Trophoblast cell (in vitro differentiated cells and primary cell): ENCODE data around the gene PNISR.

Experiments used
- DNase-seq, 2 donors: peaks; one replicate each; pipeline ENCODE4 v3.0.0-alpha.2; 2016
- H2AFZ ChIP-seq: 2 replicates; pipeline ENCODE4 v1.6.1; 2013; ENCODE audit warnings: low read length, moderate library complexity, mild to moderate bottlenecking; ENCODE audit not compliant: insufficient read depth, poor library complexity
- H2AK5ac ChIP-seq: 2 replicates; pipeline ENCODE4 v1.6.1; 2013; ENCODE audit warnings: mild to moderate bottlenecking, low read length
- H2BK120ac ChIP-seq: 2 replicates; pipeline ENCODE4 v1.6.1; 2013; ENCODE audit warnings: low read length, mild to moderate bottlenecking, moderate library complexity; ENCODE audit not compliant: insufficient read depth, poor library complexity
- H2BK12ac ChIP-seq: 2 replicates; pipeline ENCODE4 v1.6.1; 2013; ENCODE audit warnings: mild to moderate bottlenecking, low read length, moderate library complexity
- H2BK5ac ChIP-seq: 2 replicates; pipeline ENCODE4 v1.6.1; 2013; ENCODE audit warnings: low read length, low read depth, moderate library complexity, mild to moderate bottlenecking; ENCODE audit not compliant: poor library complexity
- H3K14ac ChIP-seq: 2 replicates; pipeline ENCODE4 v1.6.1; 2013; ENCODE audit warnings: mild to moderate bottlenecking, low read length
- H3K18ac ChIP-seq: 2 replicates; pipeline ENCODE4 v1.6.1; 2013; ENCODE audit warnings: mild to moderate bottlenecking, low read length
- H3K23ac ChIP-seq: 2 replicates; pipeline ENCODE4 v1.6.1; 2013; ENCODE audit warnings: low read length
- H3K27ac ChIP-seq: 2 replicates; pipeline ENCODE4 v1.5.1; 2013; ENCODE audit warnings: low read depth, mild to moderate bottlenecking, inconsistent platforms, low read length, moderate library complexity
- H3K27me3 ChIP-seq: 2 replicates; pipeline ENCODE4 v1.6.1; 2013; ENCODE audit warnings: inconsistent platforms, mild to moderate bottlenecking, low read length, moderate library complexity; ENCODE audit not compliant: insufficient read depth
- H3K36me3 ChIP-seq, 2 experiments: 1 replicate in 1 of 2; 2 replicates in 1 of 2; pipeline ENCODE4 v1.6.1; 2013; ENCODE audit warnings: low read length in 2 of 2, mild to moderate bottlenecking in 2 of 2, moderate library complexity in 1 of 2; ENCODE audit not compliant: insufficient read depth in 2 of 2, control insufficient read depth in 1 of 2
- H3K4ac ChIP-seq: 2 replicates; pipeline ENCODE4 v1.6.1; 2013; ENCODE audit warnings: low read depth, mild to moderate bottlenecking, low read length, moderate library complexity
- H3K4me1 ChIP-seq, 2 experiments: 1 replicate in 1 of 2; 2 replicates in 1 of 2; pipeline ENCODE4 v1.6.1; 2013; ENCODE audit warnings: low read length in 2 of 2, mild to moderate bottlenecking in 2 of 2, moderate library complexity in 1 of 2; ENCODE audit not compliant: insufficient read depth in 2 of 2, control insufficient read depth in 1 of 2
- H3K4me2 ChIP-seq: 2 replicates; pipeline ENCODE4 v1.6.1; 2013; ENCODE audit warnings: inconsistent platforms, mild to moderate bottlenecking, low read length, moderate library complexity
- H3K4me3 ChIP-seq: 2 replicates; pipeline ENCODE4 v1.5.1; 2013; ENCODE audit warnings: mild to moderate bottlenecking, low read depth, low read length, inconsistent platforms
- H3K79me1 ChIP-seq: one replicate; pipeline ENCODE4 v1.6.1; 2013; ENCODE audit warnings: low read length
- H3K79me2 ChIP-seq: 2 replicates; pipeline ENCODE4 v1.6.1; 2013; ENCODE audit warnings: low read length, mild to moderate bottlenecking; ENCODE audit not compliant: control insufficient read depth, insufficient read depth, poor library complexity
- H3K9ac ChIP-seq: 2 replicates; pipeline ENCODE4 v1.6.1; 2013; ENCODE audit warnings: mild to moderate bottlenecking, low read length
- H3K9me3 ChIP-seq: 2 replicates; pipeline ENCODE4 v1.6.1; 2013; ENCODE audit warnings: low read depth, mild to moderate bottlenecking, control low read depth, inconsistent platforms, low read length; ENCODE audit not compliant: insufficient read depth
- H4K12ac ChIP-seq: 2 replicates; pipeline ENCODE4 v1.6.1; 2013; ENCODE audit warnings: low read depth, mild to moderate bottlenecking, low read length, moderate library complexity
- H4K8ac ChIP-seq: 2 replicates; pipeline ENCODE4 v1.6.1; 2013; ENCODE audit warnings: low read depth, mild to moderate bottlenecking, low read length, moderate library complexity
- H4K91ac ChIP-seq: one replicate; pipeline ENCODE4 v1.6.1; 2013; ENCODE audit warnings: low read depth, mild to moderate bottlenecking, low read length, moderate library complexity
- WGBS: extraction: QIAGEN DNeasy Blood & Tissue Kit; methylation state at CpG from one replicate; pipeline ENCODE4 v1.1.7; 2013; ENCODE audit warnings: missing lambda C conversion rate; ENCODE audit not compliant: insufficient read length, insufficient coverage; ENCODE audit errors: extremely low coverage; 5-methylcytosine and 5-hydroxymethylcytosine counted together

Gene PNISR

DNA sequence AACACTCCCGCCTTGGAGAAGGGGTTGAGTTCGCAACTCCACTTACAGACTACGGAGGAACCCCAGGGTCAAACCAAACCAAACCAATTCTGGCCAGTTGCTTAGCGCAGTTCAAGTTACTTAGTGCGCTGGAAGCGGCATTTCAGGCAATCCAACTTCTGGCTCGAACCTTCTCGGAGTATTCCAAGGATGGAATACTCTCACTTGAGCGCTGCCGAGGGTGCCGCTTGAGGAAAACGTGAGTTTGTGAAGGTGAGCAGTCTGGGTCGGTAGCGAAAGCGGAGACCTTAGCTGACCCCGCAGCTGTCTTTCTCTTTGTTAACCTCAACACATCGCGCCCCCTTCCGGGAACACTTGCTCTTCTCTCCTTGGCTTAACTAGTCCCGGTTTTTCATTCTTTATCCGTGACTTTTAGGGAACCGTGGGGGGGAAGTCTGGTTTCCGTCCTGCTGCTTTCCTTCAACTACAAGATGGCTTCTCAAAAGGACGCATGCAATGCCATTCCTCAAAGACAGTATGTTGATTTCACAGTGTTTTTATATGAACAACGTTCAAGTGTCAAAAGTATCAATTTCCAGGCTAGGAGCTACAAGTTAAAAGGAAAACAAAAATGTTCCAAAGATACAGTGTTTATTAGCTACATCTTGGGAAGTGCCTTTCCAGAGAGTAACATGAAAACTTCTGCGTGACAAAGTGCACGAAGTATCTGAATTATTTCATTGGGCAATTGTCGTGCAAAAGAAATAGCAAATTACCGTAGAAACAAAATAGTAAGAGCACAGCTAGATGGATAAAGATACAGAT, 741 bp upstream of the PNISR start:
- Histone ChIP-seq H3K79me1 (peaks cover 12% of the 10 kb centered on the region), H3K14ac (peak overlapping the region; percentile 89), H2BK5ac (peak overlapping the region; percentile 38), H4K91ac (peak overlapping the region; percentile 72), H3K4me1 (peaks cover 0 to 2% of the 10 kb centered on the region in 2 experiments), H3K27ac (peak overlapping the region; percentile 87), H4K8ac (peak overlapping the region; percentile 84), H3K9ac (peak overlapping the region; percentile 91), H3K23ac (no peak overlapping the region), H3K9me3 (no peaks in the 10 kb centered on the region), H4K12ac (peak overlapping the region; percentile 81), H3K79me2 (peaks cover 10% of the 10 kb centered on the region), H3K4me2 (peak overlapping the region; percentile 91), H3K27me3 (no peaks in the 10 kb centered on the region), H3K4me3 (peak overlapping the region; percentile 85), H2BK120ac (peak overlapping the region; percentile 70), H3K4ac (peak overlapping the region; percentile 53), H2BK12ac (no peak overlapping the region), H3K36me3 (peaks cover 0 to 5% of the 10 kb centered on the region in 2 experiments), H2AK5ac (no peak overlapping the region), H2AFZ (peak overlapping the region; percentile 82), H3K18ac (peak overlapping the region; percentile 25)
- WGBS, result no CpG with 5 or more reads among the region's 29 CpGs
- DNase-seq, result peak; percentile 68 to 86

DNA sequence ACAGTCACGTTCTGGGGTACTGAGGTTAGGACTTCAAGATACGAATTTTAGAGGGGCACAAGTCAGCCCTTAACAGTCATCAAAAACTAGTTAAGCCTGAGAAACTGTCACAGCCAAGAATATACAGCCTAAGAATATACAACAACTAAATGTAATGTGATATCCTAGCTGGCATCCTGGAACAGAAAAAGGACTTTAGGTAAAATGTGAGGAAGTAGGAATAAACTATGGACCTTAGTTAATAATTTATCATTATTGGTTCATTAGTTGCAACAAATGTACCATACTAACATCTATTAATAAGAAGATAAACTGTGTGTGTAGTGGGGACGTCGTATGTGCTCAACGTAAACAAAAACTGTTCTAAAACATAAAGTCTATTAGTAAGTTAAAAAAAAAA, 1.1 kb downstream of the PNISR start:
- Histone ChIP-seq H3K79me1 (peaks cover 12% of the 10 kb centered on the region), H4K91ac (no peak overlapping the region), H3K27ac (no peak overlapping the region), H3K23ac (no peak overlapping the region), H2BK120ac (no peak overlapping the region), H3K4me1 (peaks cover 0 to 2% of the 10 kb centered on the region in 2 experiments), H4K12ac (no peak overlapping the region), H3K4me2 (peak overlapping the region; percentile 33), H2BK5ac (no peak overlapping the region), H2BK12ac (no peak overlapping the region), H4K8ac (no peak overlapping the region), H3K79me2 (peaks cover 12% of the 10 kb centered on the region), H3K14ac (no peak overlapping the region), H3K36me3 (peaks cover 0 to 5% of the 10 kb centered on the region in 2 experiments), H2AFZ (no peak overlapping the region), H3K4ac (peak overlapping the region; percentile 38), H2AK5ac (no peak overlapping the region), H3K9me3 (no peaks in the 10 kb centered on the region), H3K27me3 (no peaks in the 10 kb centered on the region), H3K9ac (no peak overlapping the region), H3K18ac (no peak overlapping the region), H3K4me3 (no peak overlapping the region)
- DNase-seq, result no peak
- WGBS, result no CpG with 5 or more reads among the region's 5 CpGs

GRCh38 chr6:99422912-99423311, 2.2 kb downstream of the PNISR start:
- Histone ChIP-seq H3K79me1 (peaks cover 12% of the 10 kb centered on the region), H2BK120ac (no peak overlapping the region)

GRCh38 chr6:99416892-99417767, 8.0 kb downstream of the PNISR start:
- H2BK12ac ChIP-seq, result no peak overlapping the region
- no peak overlapping the region for H2AK5ac ChIP-seq
- H3K79me1 ChIP-seq, result no peaks in the 10 kb centered on the region
- H2BK120ac ChIP-seq, result no peak overlapping the region
- no CpG with 5 or more reads among the region's 9 CpGs for WGBS
- H4K12ac ChIP-seq, result no peak overlapping the region
- no peak overlapping the region for H3K4me3 ChIP-seq
- H3K9ac ChIP-seq, result no peak overlapping the region
- no peaks in the 10 kb centered on the region for H3K4me1 ChIP-seq
- H3K14ac ChIP-seq, result no peak overlapping the region
- peaks cover 2 to 4% of the 10 kb centered on the region in 2 experiments for H3K36me3 ChIP-seq
- no peak overlapping the region for H4K91ac ChIP-seq
- no peak overlapping the region for H3K23ac ChIP-seq
- no peak overlapping the region for H3K27ac ChIP-seq
- no peaks in the 10 kb centered on the region for H3K9me3 ChIP-seq
- H3K4me2 ChIP-seq, result no peak overlapping the region
- H3K27me3 ChIP-seq, result no peaks in the 10 kb centered on the region
- no peak overlapping the region for H3K4ac ChIP-seq
- H4K8ac ChIP-seq, result no peak overlapping the region
- H2BK5ac ChIP-seq, result no peak overlapping the region
- no peak overlapping the region for H3K18ac ChIP-seq
- H2AFZ ChIP-seq, result no peak overlapping the region
- peaks cover 5% of the 10 kb centered on the region for H3K79me2 ChIP-seq
- DNase-seq, result no peak

More at GRCh38 chr6:99422912-99423311, 2.2 kb downstream of the PNISR start:
- Histone ChIP-seq H3K4ac (peak overlapping the region; percentile 96), H4K12ac (no peak overlapping the region), H3K27ac (no peak overlapping the region), H3K4me3 (no peak overlapping the region), H2BK12ac (no peak overlapping the region), H3K18ac (no peak overlapping the region), H2AK5ac (no peak overlapping the region), H3K9ac (no peak overlapping the region), H3K23ac (no peak overlapping the region), H3K36me3 (peaks cover 0 to 5% of the 10 kb centered on the region in 2 experiments), H2AFZ (no peak overlapping the region), H2BK5ac (no peak overlapping the region), H3K27me3 (no peaks in the 10 kb centered on the region), H3K4me1 (peaks cover 0 to 2% of the 10 kb centered on the region in 2 experiments), H3K14ac (no peak overlapping the region), H3K9me3 (no peaks in the 10 kb centered on the region), H3K4me2 (no peak overlapping the region), H4K8ac (no peak overlapping the region), H3K79me2 (peaks cover 12% of the 10 kb centered on the region), H4K91ac (no peak overlapping the region)
- DNase-seq, result no peak
- no CpG with 5 or more reads among the region's 6 CpGs for WGBS
